ENCODE measurements around the gene FCRL3.

Gene FCRL3

DNA sequence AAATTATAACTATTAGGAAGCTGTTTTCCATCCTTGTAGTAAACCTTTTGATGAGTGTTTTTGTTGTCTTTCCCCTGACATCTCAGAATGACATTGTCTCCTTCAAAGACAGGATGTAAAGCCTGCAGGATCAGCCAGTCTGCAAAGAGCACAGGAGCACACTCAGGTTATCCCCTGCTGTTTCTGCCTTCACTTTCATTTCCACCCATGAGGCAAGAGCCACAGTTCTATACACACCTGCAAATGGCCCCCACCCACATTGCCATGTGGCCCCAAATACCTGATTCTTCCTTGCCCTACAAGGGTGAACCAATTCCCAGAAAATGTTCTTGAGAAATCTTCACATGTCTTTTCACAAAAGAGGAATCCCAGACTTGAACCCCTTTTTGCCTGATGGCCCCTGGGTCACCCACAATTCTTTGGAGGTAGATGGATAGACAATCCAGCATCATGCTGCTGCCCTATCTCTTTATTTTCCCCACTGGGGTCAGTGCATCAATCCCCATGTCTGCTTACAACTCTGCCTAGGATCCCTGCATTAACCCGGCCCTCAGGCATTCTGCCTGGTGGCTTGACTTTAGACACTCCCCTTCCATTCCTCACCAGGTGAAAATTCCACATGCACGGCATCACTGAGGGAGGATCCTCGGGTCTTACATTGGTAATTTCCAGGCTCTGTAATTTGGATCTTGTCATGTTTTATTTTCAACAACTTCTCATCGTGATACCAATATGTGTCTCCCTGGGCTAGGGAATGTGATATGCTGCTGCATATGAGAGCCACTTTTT lies 2.6 kb downstream of the FCRL3 start:
- no peak overlapping the region for H3K4me3 ChIP-seq (replicated peaks; ENCODE audit: low read depth, low read length)
- TF ChIP-seq, protein P1, sequence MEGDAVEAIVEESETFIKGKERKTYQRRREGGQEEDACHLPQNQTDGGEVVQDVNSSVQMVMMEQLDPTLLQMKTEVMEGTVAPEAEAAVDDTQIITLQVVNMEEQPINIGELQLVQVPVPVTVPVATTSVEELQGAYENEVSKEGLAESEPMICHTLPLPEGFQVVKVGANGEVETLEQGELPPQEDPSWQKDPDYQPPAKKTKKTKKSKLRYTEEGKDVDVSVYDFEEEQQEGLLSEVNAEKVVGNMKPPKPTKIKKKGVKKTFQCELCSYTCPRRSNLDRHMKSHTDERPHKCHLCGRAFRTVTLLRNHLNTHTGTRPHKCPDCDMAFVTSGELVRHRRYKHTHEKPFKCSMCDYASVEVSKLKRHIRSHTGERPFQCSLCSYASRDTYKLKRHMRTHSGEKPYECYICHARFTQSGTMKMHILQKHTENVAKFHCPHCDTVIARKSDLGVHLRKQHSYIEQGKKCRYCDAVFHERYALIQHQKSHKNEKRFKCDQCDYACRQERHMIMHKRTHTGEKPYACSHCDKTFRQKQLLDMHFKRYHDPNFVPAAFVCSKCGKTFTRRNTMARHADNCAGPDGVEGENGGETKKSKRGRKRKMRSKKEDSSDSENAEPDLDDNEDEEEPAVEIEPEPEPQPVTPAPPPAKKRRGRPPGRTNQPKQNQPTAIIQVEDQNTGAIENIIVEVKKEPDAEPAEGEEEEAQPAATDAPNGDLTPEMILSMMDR (IDR thresholded peaks at IDR 0.05; ENCODE audit: insufficient read depth, low read length, poor library complexity, severe bottlenecking), result no peak
- H3K27me3 ChIP-seq (replicated peaks; ENCODE audit: control insufficient read depth, insufficient read depth, low read length), result peaks cover 1% of the 10 kb centered on the region
- no peak for DNase-seq (ENCODE audit: extremely low read depth, insufficient read length)
- no peaks in the 10 kb centered on the region for H3K36me3 ChIP-seq (ENCODE audit: control insufficient read depth, insufficient read depth, low read length)

DNA sequence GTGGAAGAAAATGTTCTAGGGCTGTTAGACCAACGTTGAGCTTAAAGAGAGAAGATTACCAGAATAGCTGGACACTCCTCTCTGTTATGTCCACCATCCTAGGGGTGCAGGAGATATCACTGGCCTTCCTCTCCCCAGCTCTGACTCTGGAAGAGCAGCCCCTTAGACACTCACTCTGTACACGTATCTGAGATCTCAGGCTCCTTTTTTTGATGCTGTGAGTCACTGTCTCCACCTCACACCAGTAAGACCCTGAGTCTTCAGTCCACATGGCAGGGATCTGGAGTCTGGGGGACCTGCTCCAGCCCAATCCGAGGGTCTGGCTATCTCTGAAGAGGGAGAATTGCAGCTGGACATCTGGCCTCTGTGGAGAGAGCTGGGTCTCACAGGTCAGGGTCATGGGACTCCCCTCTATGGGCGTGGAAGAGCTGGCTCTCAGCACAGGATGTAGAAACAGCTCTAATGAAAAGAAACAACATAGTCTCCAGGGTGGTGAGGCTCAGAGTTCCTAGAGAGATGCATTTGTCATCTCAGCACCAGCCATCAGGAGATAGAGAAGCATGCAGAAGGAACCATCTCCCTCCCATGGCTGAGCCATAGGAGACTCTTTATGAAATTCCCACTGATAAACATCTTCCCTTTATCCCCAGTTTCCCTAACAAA lies 3.5 kb downstream of the FCRL3 start:
- DNase-seq (ENCODE audit: extremely low read depth, insufficient read length), result no peak
- peaks cover 1% of the 10 kb centered on the region for H3K27me3 ChIP-seq (replicated peaks; ENCODE audit: control insufficient read depth, insufficient read depth, low read length)
- no peak overlapping the region for H3K4me3 ChIP-seq (replicated peaks; ENCODE audit: low read depth, low read length)
- TF ChIP-seq, protein P1 (IDR thresholded peaks at IDR 0.05; ENCODE audit: insufficient read depth, low read length, poor library complexity, severe bottlenecking), result no peak
- no peaks in the 10 kb centered on the region for H3K36me3 ChIP-seq (ENCODE audit: control insufficient read depth, insufficient read depth, low read length)

DNA sequence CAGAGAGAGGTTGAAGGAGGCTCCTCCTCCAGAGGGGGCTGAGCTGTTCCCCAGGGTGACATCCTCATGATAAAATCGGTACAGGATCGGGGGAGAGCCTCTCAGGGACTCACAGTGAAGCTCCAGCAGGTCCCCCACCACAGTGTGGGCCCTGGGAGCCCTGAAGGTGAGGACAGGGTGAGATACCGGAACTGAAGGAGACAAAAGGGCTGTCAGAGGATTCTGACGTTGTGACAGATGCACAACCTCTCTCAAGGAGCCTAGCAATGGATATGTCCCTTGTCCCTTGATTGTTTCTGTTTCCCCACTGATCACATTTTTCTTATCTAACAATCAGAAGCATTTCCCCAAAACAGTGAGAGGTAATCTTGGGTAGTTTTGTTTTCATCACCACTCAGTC lies 5.2 kb downstream of the FCRL3 start:
- no peak for DNase-seq (ENCODE audit: extremely low read depth, insufficient read length)
- Histone ChIP-seq H3K27me3 (replicated peaks; ENCODE audit: control insufficient read depth, insufficient read depth, low read length) (peaks cover 1% of the 10 kb centered on the region; the same call in 1 of the 2 replicates), H3K36me3 (ENCODE audit: control insufficient read depth, insufficient read depth, low read length) (no peaks in the 10 kb centered on the region), H3K4me3 (replicated peaks; ENCODE audit: low read depth, low read length) (no peak overlapping the region)
- TF ChIP-seq, protein P1 (IDR thresholded peaks at IDR 0.05; ENCODE audit: insufficient read depth, low read length, poor library complexity, severe bottlenecking), result no peak

GRCh38 chr1:157691285-157691920 lies 9.2 kb downstream of the FCRL3 start:
- H3K27me3 ChIP-seq (replicated peaks; ENCODE audit: control insufficient read depth, insufficient read depth, low read length), result no peaks in the 10 kb centered on the region
- TF ChIP-seq, protein P1 (IDR thresholded peaks at IDR 0.05; ENCODE audit: insufficient read depth, low read length, poor library complexity, severe bottlenecking), result peak; percentile 67
- H3K36me3 ChIP-seq (ENCODE audit: control insufficient read depth, insufficient read depth, low read length), result no peaks in the 10 kb centered on the region
- no peak overlapping the region for H3K4me3 ChIP-seq (replicated peaks; ENCODE audit: low read depth, low read length)
- no peak for DNase-seq (ENCODE audit: extremely low read depth, insufficient read length)

GRCh38 chr1:157682710-157683437 lies 17.7 kb downstream of the FCRL3 start:
- Histone ChIP-seq H3K27me3 (replicated peaks; ENCODE audit: control insufficient read depth, insufficient read depth, low read length) (no peaks in the 10 kb centered on the region), H3K36me3 (ENCODE audit: control insufficient read depth, insufficient read depth, low read length) (no peaks in the 10 kb centered on the region), H3K4me3 (replicated peaks; ENCODE audit: low read depth, low read length) (no peak overlapping the region)
- no peak for DNase-seq (ENCODE audit: extremely low read depth, insufficient read length)
- TF ChIP-seq, protein P1 (IDR thresholded peaks at IDR 0.05; ENCODE audit: insufficient read depth, low read length, poor library complexity, severe bottlenecking), result no peak
